Activated T-cell treated with anti-CD3 and anti-CD28 coated beads for 1 hour (primary cell): ENCODE data around the gene C14orf132.

ENCODE experiments used
- DNase-seq: peaks from one replicate; pipeline ENCODE4 v3.0.0-alpha.2; 2020; ENCODE audit warnings: low read depth

C14orf132 gene

DNA sequence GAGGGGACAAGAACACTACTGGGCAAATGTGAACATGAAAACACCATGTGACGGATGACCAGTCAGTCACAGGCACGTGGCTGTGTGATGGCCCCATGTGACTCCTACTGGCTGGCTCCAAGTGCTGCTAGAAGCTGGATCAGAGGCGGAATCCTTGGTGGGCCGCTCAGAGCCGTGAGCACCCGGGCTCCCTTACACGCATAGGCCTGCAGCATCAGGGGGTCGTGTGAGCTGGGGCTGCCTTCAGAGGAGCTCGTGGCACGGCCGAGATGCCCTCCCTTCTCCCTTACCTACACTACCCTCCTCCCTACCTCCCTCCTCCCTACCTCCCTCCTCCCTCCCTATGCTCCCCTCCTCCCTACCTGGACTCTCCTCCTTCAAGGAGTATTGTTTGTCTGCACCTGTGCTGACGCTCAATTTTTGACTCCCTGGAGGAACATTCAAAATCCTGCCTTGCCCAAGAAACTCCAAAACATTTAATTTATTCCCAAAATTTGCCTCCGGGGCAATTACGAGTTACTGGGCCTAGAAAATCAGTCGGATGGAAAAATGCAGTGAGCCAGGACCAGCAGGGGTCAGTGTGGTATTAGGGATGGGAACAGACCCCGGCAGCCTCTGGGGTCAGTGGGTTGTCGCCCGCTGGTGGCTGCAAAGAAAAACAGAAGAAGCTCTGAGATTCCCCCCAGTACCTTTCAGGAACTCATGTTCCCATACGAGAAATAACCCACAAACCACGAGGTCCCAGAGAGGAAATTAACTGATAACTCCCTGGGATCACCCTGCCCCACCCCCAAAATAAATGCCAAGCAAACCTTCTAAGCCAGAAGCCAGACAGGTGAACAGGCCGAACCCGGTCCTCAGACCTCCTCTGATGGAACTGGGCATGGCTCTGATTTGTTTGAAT lies 61.3 kb downstream of the C14orf132 start:
- peak; percentile 54 for DNase-seq

DNA sequence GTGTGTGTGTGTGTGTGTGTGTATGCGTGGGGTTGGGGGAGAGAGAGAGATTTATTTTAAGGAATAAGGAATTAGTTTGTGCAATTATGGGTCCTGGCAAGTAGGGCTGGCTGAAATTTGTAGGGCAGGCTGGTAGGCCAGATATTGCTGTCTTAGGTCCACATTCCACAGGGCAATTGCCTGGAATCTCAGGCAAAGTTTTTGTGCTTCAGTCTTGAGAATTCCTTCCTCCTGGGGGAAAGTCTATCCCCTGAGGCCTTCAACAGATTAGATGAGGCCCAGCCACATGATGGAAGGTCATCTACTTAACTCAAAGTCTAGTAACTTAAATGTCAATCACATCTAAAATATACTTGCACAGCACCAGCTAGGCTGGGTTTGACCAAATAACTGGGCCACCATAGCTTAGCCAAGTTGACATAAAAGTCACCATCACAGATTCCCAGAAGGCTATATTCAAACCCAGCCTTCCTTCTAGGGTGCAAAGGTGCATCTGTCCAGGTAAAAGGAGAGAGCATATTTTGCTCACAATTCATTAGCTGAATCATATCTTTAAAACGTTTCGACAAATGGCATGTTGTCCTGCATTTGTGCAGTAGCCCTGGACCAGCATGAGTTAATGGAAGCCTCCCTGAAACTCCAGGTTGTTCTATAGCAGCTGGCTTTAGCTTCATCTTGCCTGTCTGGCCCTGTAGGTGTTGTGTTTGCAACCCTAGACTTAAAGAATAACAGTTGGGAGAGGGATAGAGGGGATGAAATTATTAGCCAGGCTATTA lies 63.1 kb downstream of the C14orf132 start:
- DNase-seq = no peak

DNA sequence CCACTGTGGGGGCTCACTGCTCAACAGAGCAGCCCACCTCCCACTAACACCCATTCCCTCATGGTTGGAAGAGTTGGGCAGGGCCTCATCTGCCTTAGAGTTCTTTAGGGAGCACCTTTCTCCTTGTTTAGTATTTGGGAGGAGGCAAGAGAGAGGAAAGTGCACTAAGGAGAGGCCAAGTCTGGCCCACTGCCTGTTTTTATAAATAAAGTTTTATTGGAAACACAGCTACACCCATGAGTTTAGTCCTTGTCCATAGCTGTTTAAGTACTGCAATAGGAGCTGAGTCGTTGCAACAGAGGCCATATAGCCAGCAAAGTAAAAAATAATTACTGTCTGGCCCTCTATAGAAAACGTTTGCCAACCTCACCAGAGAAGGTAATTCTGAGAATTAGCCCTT lies 63.9 kb downstream of the C14orf132 start:
- no peak for DNase-seq

DNA sequence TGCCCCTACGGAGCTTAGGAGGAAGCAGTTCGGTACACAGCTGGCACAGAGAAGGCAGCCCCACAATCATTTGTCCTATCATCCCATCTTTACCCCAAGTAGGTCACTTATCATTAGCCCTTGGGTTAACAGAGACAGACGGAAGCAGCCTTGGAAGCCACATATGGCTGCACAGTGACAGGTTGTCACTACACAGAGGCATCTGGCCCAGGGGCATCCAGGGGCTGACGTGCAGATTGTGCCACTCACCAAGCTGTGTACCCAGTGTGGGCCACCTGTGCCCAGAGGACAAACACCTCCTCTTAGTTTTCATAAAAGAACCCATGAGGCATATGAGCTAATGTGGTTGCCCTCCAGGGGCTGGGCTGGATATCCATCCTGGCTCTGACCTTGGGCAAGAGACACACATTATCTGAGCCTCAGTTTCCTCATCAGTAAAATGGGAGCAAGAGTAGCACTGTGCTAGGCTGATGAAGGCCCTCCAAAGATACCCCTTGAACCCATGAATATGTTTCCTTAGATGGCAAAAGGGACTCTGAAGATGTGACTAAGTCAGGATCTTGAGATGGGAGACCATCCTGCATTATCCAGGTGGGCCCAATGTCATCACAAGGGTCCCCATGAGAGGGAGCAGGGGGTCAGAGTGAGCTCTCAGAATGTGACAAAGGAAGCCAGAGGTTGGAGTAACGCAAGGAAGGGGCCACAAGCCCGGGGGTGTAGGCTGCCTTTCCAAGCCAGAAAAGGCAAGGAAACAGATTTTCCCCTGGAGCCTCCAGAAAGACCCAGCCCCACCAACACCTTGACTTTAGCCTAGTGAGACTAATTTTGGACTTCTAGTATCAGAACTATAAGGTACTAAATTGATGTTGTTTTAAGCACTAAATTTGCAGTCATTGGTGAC lies 64.6 kb downstream of the C14orf132 start:
- DNase-seq = no peak

DNA sequence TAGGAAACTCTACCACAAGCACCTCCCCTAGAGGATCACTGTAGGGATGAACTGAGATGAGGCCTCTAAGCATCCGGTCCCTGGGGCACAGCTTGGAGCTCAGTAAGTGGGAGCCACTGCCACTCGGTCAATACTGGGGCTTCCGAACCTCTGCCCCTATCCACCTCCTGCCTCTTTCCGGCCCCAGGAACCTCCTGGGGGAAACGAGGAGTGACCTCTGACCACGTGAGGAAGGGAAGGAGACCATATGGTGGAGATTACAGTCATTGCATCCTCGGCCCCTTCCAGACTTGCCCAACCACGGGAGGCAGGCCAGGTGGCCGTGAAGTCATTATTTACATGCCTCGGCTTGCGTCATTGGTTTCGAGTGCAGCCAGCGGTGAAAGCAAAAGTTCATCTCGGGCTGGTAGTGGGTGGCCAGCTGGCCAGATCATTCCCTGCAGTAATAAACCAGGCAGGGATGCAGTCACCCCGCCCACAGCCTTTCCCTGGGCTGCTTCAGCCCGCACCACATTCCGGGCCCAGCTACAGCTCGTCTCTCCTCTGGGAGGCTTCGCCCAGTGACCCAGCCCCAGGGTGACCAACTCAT lies 65.4 kb downstream of the C14orf132 start:
- DNase-seq = no peak

DNA sequence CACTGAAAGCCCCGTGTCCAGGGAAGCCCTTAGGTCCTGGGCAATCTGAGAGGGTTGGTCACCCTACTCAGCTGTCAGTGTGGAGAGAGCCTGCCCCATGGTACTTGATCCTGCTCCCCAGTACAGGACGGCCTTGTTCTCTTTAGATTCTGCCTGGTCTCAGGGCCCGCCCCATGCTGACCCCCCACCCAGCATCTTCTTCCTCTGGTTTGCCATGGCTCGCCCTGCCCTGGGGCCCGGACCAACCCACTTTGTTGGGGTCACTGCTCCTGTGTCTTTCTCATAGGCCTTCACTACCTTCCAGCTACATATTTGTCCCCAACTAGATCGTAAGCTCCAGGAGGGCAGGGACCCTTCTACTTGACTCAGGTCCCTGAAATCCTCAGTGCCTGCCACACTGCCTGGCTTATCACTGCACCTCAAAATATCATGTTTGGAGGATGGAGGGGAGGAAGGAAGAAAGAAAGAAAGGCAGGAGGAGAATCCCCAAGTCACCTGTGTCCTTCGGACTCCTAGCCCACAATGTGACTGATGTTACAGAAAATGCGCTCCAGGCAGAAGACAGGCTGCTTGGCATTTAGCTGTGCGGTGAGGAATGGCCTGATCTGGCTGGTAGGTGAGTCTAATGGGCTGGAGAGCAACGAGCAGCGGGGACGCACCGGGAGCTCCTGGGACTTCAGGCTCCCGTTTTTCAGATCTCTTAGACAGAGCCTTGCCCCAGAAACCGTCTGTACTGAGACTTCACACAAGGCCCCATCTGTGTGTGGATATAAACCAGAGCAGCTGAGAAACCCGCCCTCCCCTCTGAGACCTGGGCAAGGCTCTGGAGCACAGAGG lies 66.1 kb downstream of the C14orf132 start:
- DNase-seq = no peak

DNA sequence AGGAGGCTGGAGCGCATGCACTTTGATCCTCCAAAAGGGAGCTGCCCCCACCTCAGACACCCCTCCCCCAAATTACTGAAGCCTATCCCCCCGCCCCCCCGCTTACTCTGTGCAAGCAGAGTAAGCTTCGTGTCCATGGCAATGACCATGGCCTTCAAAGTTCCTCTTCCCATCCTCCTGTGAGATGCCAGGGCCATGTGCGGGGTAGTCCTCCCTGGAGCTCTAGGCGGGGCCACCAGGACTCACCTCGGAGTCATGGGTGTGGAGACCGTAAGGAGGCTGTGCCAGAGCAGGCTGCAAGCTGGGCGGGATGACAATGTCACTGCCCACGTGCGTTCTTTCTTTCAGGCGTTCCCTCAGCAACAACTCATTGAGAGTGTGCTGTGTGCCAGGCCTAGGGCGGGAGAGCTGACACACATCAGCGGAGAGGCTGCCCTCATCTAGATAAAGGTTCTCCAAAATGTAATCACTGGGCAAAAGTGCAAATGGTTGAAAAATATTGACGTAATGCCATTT lies 66.8 kb downstream of the C14orf132 start:
- DNase-seq = no peak

DNA sequence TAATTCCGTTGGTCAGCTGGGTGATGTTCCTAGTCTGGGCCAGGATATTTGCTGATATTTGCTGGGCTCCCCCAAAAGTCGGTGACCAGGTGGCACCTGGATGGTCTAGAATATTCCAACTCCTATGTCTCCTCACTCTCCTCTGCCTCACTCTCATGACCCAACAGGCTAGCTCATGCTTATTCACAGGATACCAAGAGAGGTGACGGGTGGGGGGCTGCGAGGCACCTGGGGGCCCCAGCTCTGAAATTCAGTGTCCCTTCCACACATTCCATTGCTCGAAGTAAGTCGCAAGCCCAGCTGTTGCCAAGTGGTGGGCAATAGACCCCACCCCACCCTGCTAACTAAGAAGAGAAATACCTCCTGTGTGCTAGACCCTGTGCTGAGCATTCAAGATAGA lies 67.7 kb downstream of the C14orf132 start:
- DNase-seq = no peak

DNA sequence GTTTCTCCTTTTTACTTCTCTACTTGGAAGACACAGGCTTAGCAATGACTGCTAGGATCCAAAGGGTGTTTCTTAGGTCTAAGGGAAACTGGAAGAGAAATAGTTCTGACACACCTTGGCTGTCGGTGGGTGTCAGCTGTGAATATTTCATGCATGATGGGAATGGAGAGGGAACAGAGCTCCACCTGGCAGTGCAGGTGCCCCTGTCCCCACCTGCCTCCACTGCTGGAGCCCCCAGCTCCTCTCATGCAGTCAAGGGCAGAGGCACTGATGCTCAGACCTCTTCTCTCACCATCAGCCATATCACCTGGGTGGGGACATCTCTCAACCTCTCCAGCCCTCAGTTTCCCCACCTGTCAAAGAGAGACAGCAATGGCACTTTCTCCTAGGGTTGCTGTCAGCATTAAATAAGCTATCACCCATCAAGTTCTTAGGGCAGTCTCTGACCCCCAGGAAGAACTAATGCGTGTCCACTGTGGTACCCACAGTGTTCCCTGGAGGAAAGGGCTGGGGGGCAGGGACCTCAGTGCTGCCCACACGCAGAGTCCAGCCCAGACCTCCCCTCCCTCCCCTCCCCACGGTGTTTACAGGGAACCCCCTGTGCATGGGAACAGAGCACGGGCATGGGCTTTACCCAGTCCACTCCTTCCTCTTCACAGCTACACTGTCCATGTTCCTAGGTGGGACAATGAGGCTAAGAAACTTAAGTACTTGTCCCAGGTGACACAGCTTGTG lies 69.1 kb downstream of the C14orf132 start:
- no peak for DNase-seq

DNA sequence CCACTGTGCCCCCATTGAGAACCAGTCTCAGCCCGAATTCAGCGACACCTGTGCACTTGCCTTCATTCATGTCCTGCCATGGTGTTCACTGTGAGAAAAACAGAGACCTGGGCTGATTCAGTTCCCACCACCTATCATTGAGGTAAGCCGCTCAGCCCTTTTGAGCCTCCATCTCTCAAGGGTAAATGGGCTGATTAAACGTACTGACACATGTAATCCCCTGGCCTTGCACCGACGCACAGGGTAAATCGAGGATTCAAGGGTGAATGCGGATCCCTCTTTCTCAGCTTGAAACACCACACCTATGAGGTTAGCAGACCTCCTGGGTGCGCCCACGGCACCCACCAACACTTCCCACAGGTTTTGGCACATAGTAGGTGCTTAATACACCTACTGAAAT lies 69.7 kb downstream of the C14orf132 start:
- DNase-seq = no peak

DNA sequence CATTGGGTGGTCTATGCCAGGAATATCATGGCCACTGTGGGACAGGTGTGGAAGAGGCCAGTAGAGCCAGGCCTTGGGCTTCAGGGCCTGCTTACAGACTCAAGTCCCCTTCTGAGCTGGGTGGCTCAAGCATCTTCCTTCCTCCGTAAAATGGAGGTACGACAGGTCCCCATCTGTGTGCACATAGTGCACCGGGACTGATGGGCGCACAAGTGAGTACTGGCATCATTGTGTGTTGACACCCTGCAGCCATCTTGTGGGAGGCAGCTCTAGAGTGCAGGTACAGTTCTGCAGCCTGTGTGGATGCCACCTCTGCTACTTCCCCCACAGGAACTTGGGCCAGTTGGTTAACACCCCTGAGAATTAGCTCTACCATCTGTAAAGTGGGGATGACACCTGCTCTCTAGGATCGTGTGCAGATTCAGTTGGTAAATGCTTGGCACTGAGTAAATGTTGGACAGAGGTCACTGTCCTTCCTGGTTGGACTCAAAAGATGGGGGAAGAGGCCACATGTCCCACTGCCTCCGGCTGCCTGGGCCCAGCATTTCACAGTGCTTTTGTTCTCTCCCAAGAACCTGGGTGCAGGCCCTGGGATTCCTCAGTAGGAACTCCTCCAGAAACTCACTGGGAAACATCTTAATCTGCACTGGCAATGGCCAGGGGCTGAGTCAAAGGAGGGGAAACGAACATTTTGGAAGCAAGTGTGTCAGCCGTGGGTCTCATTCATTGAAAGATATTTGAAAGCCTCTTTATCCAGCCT lies 70.6 kb downstream of the C14orf132 start:
- no peak for DNase-seq

DNA sequence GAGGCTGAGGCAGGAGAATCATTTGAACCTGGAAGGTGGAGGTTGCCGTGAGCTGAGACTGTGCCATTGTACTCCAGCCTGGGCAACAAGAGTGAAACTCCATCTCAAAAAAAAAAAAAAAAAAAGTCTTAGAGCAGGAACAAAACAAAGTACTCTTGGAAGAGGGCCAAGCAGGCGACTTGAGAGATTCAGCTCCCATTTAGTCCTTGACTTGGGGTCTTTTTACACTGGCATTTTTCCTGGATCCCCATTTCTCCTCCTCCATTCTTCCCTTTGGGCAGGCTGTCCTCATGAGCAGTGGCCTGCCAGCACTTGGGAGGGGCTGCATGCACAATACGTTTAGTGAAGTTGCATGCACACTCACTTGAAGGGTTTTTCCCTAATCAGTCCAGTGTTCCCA lies 72.9 kb downstream of the C14orf132 start:
- DNase-seq = no peak

DNA sequence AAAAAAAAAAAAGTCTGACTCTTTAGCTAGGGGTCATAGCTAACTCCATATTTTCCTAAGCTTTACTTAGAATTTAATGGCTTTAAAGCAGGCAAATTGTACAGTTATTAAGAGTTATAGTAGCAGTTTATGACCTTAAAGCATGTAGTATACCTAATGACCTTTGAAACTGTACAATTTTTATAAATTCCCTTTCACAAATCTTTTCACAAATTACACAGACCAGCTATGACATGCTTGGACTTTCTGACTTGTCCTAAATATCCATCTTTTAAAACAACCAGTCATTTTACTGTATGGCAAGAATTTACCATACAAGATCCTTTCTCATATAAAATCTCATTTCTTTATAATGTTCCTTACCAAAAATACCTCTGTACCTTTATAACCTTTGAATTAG lies 74.8 kb downstream of the C14orf132 start:
- DNase-seq = no peak

DNA sequence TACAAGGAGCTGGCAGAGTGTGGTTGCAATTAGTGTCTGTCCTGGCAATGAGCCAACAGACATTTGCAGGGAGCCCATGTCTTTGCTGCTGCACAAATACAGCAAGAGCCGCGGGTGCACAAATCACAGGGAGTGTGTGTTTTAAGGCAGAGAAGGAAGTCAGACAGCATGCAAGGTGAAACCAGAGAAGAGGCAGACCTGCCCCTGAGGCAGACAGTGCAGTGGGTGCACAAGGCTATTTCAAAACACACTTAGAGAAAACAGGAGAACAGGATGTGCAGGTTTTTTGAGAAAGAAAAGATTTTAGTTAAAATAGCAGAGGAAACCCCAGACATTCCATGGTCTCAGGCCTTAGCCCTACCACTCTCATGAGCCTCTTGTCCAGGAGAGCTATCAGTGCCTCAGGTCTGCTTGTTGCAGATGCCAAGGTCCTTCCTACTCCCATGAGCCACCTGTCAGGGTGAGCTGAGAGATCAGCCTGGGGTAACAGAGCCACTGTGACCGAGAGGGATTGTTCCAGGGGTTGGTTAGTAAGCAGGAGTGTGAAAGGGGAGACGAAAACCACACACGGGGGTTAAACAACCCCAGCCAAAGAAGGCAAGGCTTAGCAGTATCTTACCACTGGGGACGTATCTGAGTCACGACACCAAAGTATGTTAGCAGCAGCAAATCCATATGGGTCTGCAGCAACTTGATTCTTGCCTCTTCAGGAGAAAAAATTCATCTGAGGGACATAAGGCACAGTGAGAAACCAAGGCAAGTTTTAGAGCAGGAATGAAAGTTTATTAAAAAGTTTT lies 78.1 kb downstream of the C14orf132 start:
- no peak for DNase-seq

DNA sequence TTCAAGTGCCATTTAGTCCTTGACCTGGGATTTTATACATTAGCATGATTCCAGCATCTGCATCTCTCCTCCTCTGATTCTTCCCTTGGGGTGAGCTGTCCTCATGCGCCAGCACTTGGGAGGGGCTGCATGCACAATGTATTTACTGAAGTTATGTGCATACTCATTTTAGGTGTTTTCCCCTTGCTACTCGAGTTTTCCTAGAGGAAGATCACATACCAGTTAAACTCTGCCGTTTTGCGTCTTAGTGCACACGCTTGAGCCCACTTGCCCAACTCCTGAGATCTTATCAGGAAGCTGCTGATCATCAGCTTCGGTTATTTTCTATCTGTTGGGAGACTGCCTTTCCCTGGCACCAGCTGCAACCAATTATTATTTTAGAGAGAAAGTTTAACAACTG lies 78.8 kb downstream of the C14orf132 start:
- DNase-seq = no peak

DNA sequence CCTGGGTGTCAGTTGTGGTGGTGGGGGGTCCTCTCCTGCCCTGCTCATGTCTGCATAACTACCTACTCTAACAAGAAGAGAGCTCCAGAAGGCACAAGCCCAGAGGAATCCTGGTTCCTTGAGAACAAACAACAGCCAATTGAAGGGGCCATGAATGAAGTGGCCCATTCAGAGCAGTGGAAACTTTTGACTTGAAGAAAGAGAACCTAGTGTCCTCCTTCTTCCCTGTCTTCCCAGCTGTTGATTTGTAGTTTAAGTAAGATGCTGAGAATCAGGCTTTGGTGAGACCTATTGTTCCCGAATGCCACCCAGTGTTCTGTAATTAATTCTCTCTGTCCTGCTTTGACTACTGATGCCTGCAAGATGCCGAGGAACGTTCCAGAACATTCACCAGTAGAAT lies 79.2 kb downstream of the C14orf132 start:
- DNase-seq = no peak

DNA sequence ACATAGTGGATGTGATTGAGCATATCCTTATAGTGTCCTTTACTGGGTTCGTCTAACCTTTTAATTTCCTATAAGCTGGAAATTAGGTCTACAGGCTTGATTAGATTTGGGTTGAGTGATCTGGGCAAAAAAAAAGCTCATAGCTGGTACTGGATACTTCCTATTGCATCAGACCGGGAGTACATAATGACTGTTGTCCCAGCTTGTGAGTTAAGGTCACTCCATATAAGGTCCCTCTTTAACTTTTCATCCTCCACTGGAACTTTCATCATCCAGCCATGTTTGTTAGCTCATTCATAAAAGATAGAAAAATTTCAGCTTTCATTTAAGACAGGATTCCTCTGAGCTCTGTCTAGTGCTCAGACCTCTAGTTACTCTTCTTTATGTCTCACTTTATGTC lies 80.8 kb downstream of the C14orf132 start:
- no peak for DNase-seq

DNA sequence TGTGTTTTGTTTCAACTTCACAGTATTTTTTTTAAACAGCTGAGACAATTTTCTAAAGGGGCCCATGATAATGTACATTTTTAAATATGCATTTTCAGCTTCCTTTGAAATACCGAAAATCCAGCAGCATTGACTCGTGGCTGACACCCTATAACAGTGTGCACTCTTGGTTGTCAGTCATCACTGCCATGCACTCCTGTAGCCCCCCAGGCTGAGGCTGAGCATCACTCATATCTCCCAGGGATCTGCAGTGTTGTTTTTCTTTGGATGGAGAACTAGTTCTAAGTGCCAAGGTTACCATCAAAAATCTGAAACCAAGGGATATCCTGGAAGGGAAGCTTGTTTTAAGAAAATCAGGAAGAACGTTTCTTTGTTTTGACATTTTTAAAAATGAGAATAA lies 81.2 kb downstream of the C14orf132 start:
- DNase-seq = no peak
